GM23338 (cell line): ENCODE measurements around the gene MPPE1. TPM values are rescaled to one million over a fixed set of nuclear protein-coding genes. Genes with fewer than 3 reads are reported as not detected.
A peak's percentile ranks its signal among the peaks of the same experiment; 100 is the strongest.

Experiments used
- ATAC-seq: fragments of 200-7000 bp; cut with Tn5 transposase; 3 replicates; pipeline ENCODE4 v1.9.1; 2020
- DNase-seq: peaks from one replicate; pipeline ENCODE4 v3.0.0-alpha.2; 2015; ENCODE audit warnings: low spot score
- H2AFZ ChIP-seq: fragments of 200-600 bp; sonication (generic); 2 replicates; pipeline ENCODE4 v1.8.0; 2016; ENCODE audit warnings: antibody characterized with exemption, mild to moderate bottlenecking, moderate library complexity
- H3F3A ChIP-seq: fragments of 200-600 bp; sonication (generic); replicated peaks from 2 replicates; pipeline ENCODE4 v1.8.0; 2017; ENCODE audit warnings: antibody characterized with exemption, mixed run types, low read depth
- H3K27ac ChIP-seq: fragments of 200-600 bp; sonication (generic); 2 replicates; pipeline ENCODE4 v1.6.1; 2016; ENCODE audit warnings: low read depth
- H3K27me3 ChIP-seq: fragments of 200-600 bp; sonication (generic); 2 replicates; pipeline ENCODE4 v1.8.0; 2016; ENCODE audit warnings: mild to moderate bottlenecking, mixed run types, moderate library complexity; ENCODE audit not compliant: insufficient read depth
- H3K36me3 ChIP-seq: fragments of 200-600 bp; sonication (generic); 2 replicates; pipeline ENCODE4 v1.8.0; 2016; ENCODE audit warnings: mild to moderate bottlenecking; ENCODE audit not compliant: insufficient read depth
- H3K4me1 ChIP-seq: fragments of 200-600 bp; sonication (generic); 2 replicates; pipeline ENCODE4 v1.8.0; 2016; ENCODE audit warnings: mild to moderate bottlenecking, moderate library complexity; ENCODE audit not compliant: insufficient read depth
- H3K4me2 ChIP-seq: fragments of 200-600 bp; sonication (generic); 2 replicates; pipeline ENCODE4 v1.7.1; 2017; ENCODE audit warnings: mixed run types
- H3K4me3 ChIP-seq: fragments of 200-600 bp; sonication (generic); 2 replicates; pipeline ENCODE4 v1.6.1; 2016; ENCODE audit warnings: mixed run types
- H3K79me2 ChIP-seq: fragments of 200-600 bp; sonication (generic); replicated peaks from 2 replicates; pipeline ENCODE4 v1.8.0; 2017; ENCODE audit warnings: mild to moderate bottlenecking; ENCODE audit not compliant: insufficient read depth
- H3K9me2 ChIP-seq: fragments of 200-600 bp; sonication (generic); 2 replicates; pipeline ENCODE4 v1.8.0; 2017; ENCODE audit not compliant: insufficient read depth
- H4K20me1 ChIP-seq: fragments of 200-600 bp; sonication (generic); replicated peaks from 2 replicates; pipeline ENCODE4 v1.8.0; 2017; ENCODE audit warnings: mild to moderate bottlenecking; ENCODE audit not compliant: insufficient read depth
- H3K27ac Mint-ChIP-seq: 2 replicates; pipeline ENCODE4 v1.8.0; 2020; ENCODE audit warnings: inconsistent platforms, mild to moderate bottlenecking, moderate library complexity, mixed read lengths
- H3K27me3 Mint-ChIP-seq: 3 replicates; pipeline ENCODE4 v1.8.0; 2022; ENCODE audit warnings: low read depth, mild to moderate bottlenecking, moderate library complexity, mixed read lengths, inconsistent platforms; ENCODE audit not compliant: insufficient read depth, poor library complexity
- H3K36me3 Mint-ChIP-seq: 3 replicates; pipeline ENCODE4 v1.8.0; 2021; ENCODE audit warnings: low read depth, mild to moderate bottlenecking, inconsistent platforms, moderate library complexity, mixed read lengths
- H3K4me1 Mint-ChIP-seq: 3 replicates; pipeline ENCODE4 v1.8.0; 2020; ENCODE audit warnings: mild to moderate bottlenecking, inconsistent platforms, mixed read lengths
- H3K4me3 Mint-ChIP-seq: 3 replicates; pipeline ENCODE4 v1.8.0; 2021; ENCODE audit warnings: moderate library complexity, mild to moderate bottlenecking, inconsistent platforms, mixed read lengths
- H3K9me3 Mint-ChIP-seq: 3 replicates; pipeline ENCODE4 v1.8.0; 2020; ENCODE audit warnings: moderate library complexity, mild to moderate bottlenecking, inconsistent platforms, mixed read lengths
- CREB1 ChIP-seq: fragments of 250-450 bp; sonication (Bioruptor Pico); IDR thresholded peaks from 2 replicates; pipeline ENCODE4 v1.5.0; 2020; ENCODE audit warnings: low read depth, mild to moderate bottlenecking, moderate library complexity
- ETS1 ChIP-seq: IDR thresholded peaks from 2 replicates; pipeline ENCODE4 v1.6.1; 2016; ENCODE audit warnings: antibody characterized with exemption
- EZH2 ChIP-seq: fragments of 200-600 bp; sonication (generic); IDR thresholded peaks from one replicate; pipeline ENCODE4 v1.8.0; 2017; ENCODE audit warnings: antibody characterized with exemption, mild to moderate bottlenecking, low read depth; ENCODE audit not compliant: unreplicated experiment
- EZH2phosphoT487 ChIP-seq: fragments of 200-600 bp; sonication (generic); IDR thresholded peaks from one replicate; pipeline ENCODE4 v1.8.1; 2018; ENCODE audit warnings: antibody characterized with exemption; ENCODE audit not compliant: unreplicated experiment
- JUNB ChIP-seq: IDR thresholded peaks from one replicate; pipeline ENCODE4 v1.6.1; 2016; ENCODE audit warnings: antibody characterized with exemption; ENCODE audit not compliant: unreplicated experiment
- NANOG ChIP-seq: IDR thresholded peaks from 2 replicates; pipeline ENCODE4 v1.6.1; 2016; ENCODE audit warnings: antibody characterized with exemption, borderline replicate concordance
- POLR2AphosphoS5 ChIP-seq: IDR thresholded peaks from 2 replicates; pipeline ENCODE4 v1.6.1; 2016; ENCODE audit warnings: antibody characterized with exemption, low read depth
- REST ChIP-seq: IDR thresholded peaks from one replicate; pipeline ENCODE4 v1.6.1; 2018; ENCODE audit warnings: antibody characterized with exemption; ENCODE audit not compliant: unreplicated experiment
- STAT1 ChIP-seq: IDR thresholded peaks from one replicate; pipeline ENCODE4 v1.6.1; 2016; ENCODE audit warnings: antibody characterized with exemption; ENCODE audit not compliant: unreplicated experiment
- ZNF114 ChIP-seq: fragments of 250-450 bp; sonication (Bioruptor Pico); IDR thresholded peaks from 2 replicates; pipeline ENCODE4 v1.5.0; 2020; ENCODE audit warnings: mild to moderate bottlenecking, moderate library complexity
- ZNF331 ChIP-seq: fragments of 250-450 bp; sonication (Bioruptor Pico); IDR thresholded peaks from 2 replicates; pipeline ENCODE4 v1.5.0; 2020; ENCODE audit warnings: low read depth, mild to moderate bottlenecking, moderate library complexity
- polyA plus RNA-seq: library from polyadenylated mRNA; unstranded; fragments of >200 nt; fragmentation: Nextera tagmentation; extraction: Ambion mirVana; gene quantifications from 2 replicates; pipeline ENCODE4 v1.2.1, GENCODE V29; 2016
- total RNA-seq: library from RNA; depleted of rRNA; stranded (reverse); fragments of >200 nt; shearing (Covaris generic); gene quantifications from 2 replicates; pipeline ENCODE4 v1.2.3, GENCODE V29; 2014
- TF ChIP-seq, protein P1 (sequence below), 2 experiments: fragments of 200-600 bp in 1 of 2; sonication (generic) in 1 of 2; conservative IDR thresholded peaks; 2 replicates each; pipeline versions ENCODE4 v1.5.1 to v1.6.1; 2016 to 2017; ENCODE audit warnings: antibody characterized with exemption in 2 of 2, low read depth in 2 of 2, mild to moderate bottlenecking in 2 of 2, moderate library complexity in 1 of 2
- TF ChIP-seq, protein P2 (sequence below): fragments of 250-450 bp; sonication (Bioruptor Pico); IDR thresholded peaks from 2 replicates; pipeline ENCODE4 v1.5.0; 2020; ENCODE audit warnings: mild to moderate bottlenecking, moderate library complexity

Gene MPPE1
- total and polyA plus RNA-seq, 2 experiments from 2014 or later, result 18.8 to 24.6 TPM

GRCh38 chr18:11851806-11852337, 56.2 kb downstream of the MPPE1 start:
- peaks cover 14% of the 10 kb centered on the region; the same call in 2 of the 3 replicates for H3K4me1 Mint-ChIP-seq
- Histone ChIP-seq H3K4me3 (peak overlapping the region; percentile 100), H3K79me2 (peaks cover 31% of the 10 kb centered on the region), H3K9me2 (no peaks in the 10 kb centered on the region), H3K27ac (peak overlapping the region; percentile 98), H3K36me3 (no peaks in the 10 kb centered on the region), H3F3A (no peaks in the 10 kb centered on the region; the same call in 1 of the 2 replicates), H3K4me1 (no peaks in the 10 kb centered on the region; the same call in 1 of the 2 replicates), H3K27me3 (no peaks in the 10 kb centered on the region), H3K4me2 (peak overlapping the region; percentile 88), H4K20me1 (no peaks in the 10 kb centered on the region), H2AFZ (0 out of 2 replicates have a peak overlapping the region, but pooled peaks have one; percentile 29)
- peak overlapping the region; percentile 99 for H3K27ac Mint-ChIP-seq
- DNase-seq (peak; percentile 43), ATAC-seq (peak; percentile 44)
- no peaks in the 10 kb centered on the region for H3K36me3 Mint-ChIP-seq
- H3K4me3 Mint-ChIP-seq, result peak overlapping the region; percentile 100
- H3K9me3 Mint-ChIP-seq, result no peaks in the 10 kb centered on the region; the same call in 2 of the 3 replicates
- TF ChIP-seq ZNF114 (CRISPR knock-in tag) (no peak), EZH2 (no peak), EZH2phosphoT487 (no peak), CREB1 (CRISPR knock-in tag) (no peak), ZNF331 (CRISPR knock-in tag) (no peak), STAT1 (no peak), REST (no peak), JUNB (no peak), ETS1 (no peak), NANOG (no peak), POLR2AphosphoS5 (no peak)
- TF ChIP-seq, protein P1, sequence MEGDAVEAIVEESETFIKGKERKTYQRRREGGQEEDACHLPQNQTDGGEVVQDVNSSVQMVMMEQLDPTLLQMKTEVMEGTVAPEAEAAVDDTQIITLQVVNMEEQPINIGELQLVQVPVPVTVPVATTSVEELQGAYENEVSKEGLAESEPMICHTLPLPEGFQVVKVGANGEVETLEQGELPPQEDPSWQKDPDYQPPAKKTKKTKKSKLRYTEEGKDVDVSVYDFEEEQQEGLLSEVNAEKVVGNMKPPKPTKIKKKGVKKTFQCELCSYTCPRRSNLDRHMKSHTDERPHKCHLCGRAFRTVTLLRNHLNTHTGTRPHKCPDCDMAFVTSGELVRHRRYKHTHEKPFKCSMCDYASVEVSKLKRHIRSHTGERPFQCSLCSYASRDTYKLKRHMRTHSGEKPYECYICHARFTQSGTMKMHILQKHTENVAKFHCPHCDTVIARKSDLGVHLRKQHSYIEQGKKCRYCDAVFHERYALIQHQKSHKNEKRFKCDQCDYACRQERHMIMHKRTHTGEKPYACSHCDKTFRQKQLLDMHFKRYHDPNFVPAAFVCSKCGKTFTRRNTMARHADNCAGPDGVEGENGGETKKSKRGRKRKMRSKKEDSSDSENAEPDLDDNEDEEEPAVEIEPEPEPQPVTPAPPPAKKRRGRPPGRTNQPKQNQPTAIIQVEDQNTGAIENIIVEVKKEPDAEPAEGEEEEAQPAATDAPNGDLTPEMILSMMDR (conservative IDR thresholded peaks at IDR 0.05; ENCODE audit: low read depth in 2 of 2), result no peak
- TF ChIP-seq, protein P2, sequence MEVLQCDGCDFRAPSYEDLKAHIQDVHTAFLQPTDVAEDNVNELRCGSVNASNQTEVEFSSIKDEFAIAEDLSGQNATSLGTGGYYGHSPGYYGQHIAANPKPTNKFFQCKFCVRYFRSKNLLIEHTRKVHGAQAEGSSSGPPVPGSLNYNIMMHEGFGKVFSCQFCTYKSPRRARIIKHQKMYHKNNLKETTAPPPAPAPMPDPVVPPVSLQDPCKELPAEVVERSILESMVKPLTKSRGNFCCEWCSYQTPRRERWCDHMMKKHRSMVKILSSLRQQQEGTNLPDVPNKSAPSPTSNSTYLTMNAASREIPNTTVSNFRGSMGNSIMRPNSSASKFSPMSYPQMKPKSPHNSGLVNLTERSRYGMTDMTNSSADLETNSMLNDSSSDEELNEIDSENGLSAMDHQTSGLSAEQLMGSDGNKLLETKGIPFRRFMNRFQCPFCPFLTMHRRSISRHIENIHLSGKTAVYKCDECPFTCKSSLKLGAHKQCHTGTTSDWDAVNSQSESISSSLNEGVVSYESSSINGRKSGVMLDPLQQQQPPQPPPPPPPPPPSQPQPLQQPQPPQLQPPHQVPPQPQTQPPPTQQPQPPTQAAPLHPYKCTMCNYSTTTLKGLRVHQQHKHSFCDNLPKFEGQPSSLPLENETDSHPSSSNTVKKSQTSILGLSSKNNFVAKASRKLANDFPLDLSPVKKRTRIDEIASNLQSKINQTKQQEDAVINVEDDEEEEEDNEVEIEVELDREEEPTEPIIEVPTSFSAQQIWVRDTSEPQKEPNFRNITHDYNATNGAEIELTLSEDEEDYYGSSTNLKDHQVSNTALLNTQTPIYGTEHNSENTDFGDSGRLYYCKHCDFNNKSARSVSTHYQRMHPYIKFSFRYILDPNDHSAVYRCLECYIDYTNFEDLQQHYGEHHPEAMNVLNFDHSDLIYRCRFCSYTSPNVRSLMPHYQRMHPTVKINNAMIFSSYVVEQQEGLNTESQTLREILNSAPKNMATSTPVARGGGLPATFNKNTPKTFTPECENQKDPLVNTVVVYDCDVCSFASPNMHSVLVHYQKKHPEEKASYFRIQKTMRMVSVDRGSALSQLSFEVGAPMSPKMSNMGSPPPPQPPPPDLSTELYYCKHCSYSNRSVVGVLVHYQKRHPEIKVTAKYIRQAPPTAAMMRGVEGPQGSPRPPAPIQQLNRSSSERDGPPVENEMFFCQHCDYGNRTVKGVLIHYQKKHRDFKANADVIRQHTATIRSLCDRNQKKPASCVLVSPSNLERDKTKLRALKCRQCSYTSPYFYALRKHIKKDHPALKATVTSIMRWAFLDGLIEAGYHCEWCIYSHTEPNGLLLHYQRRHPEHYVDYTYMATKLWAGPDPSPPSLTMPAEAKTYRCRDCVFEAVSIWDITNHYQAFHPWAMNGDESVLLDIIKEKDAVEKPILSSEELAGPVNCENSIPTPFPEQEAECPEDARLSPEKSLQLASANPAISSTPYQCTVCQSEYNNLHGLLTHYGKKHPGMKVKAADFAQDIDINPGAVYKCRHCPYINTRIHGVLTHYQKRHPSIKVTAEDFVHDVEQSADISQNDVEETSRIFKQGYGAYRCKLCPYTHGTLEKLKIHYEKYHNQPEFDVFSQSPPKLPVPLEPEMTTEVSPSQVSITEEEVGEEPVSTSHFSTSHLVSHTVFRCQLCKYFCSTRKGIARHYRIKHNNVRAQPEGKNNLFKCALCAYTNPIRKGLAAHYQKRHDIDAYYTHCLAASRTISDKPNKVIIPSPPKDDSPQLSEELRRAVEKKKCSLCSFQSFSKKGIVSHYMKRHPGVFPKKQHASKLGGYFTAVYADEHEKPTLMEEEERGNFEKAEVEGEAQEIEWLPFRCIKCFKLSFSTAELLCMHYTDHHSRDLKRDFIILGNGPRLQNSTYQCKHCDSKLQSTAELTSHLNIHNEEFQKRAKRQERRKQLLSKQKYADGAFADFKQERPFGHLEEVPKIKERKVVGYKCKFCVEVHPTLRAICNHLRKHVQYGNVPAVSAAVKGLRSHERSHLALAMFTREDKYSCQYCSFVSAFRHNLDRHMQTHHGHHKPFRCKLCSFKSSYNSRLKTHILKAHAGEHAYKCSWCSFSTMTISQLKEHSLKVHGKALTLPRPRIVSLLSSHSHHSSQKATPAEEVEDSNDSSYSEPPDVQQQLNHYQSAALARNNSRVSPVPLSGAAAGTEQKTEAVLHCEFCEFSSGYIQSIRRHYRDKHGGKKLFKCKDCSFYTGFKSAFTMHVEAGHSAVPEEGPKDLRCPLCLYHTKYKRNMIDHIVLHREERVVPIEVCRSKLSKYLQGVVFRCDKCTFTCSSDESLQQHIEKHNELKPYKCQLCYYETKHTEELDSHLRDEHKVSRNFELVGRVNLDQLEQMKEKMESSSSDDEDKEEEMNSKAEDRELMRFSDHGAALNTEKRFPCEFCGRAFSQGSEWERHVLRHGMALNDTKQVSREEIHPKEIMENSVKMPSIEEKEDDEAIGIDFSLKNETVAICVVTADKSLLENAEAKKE, result no peak
- peaks cover 10% of the 10 kb centered on the region for H3K27me3 Mint-ChIP-seq
